Mesenchymal stem cell (in vitro differentiated cells and primary cell): ENCODE results near the gene VPS26A.

Experiments used
- DNase-seq: peaks from one replicate; pipeline ENCODE4 v3.0.0-alpha.2; 2013
- H2AFZ ChIP-seq: one replicate; pipeline ENCODE4 v1.6.1; 2013; ENCODE audit warnings: low read depth, mild to moderate bottlenecking, control low read depth, inconsistent platforms, low read length, moderate library complexity
- H2AK5ac ChIP-seq: 2 replicates; pipeline ENCODE4 v1.6.1; 2013; ENCODE audit warnings: low read length, moderate library complexity, mild to moderate bottlenecking, inconsistent platforms; ENCODE audit not compliant: severe bottlenecking
- H2BK120ac ChIP-seq: one replicate; pipeline ENCODE4 v1.6.1; 2013; ENCODE audit warnings: low read depth, mild to moderate bottlenecking, inconsistent platforms, low read length, moderate library complexity
- H2BK12ac ChIP-seq, 2 experiments: one replicate each; pipeline ENCODE4 v1.6.1; 2013; ENCODE audit warnings: inconsistent platforms in 2 of 2, low read length in 2 of 2, mild to moderate bottlenecking in 2 of 2, moderate library complexity in 2 of 2, control low read depth in 1 of 2
- H2BK15ac ChIP-seq: one replicate; pipeline ENCODE4 v1.6.1; 2013; ENCODE audit warnings: mild to moderate bottlenecking, low read depth, inconsistent platforms; ENCODE audit not compliant: poor library complexity, severe bottlenecking
- H2BK5ac ChIP-seq: 2 replicates; pipeline ENCODE4 v1.6.1; 2013; ENCODE audit warnings: low read depth, mild to moderate bottlenecking, low read length, control low read depth, inconsistent platforms; ENCODE audit not compliant: poor library complexity, severe bottlenecking
- H3K14ac ChIP-seq, 2 experiments: one replicate each; pipeline ENCODE4 v1.6.1; 2013; ENCODE audit warnings: inconsistent platforms in 2 of 2, low read length in 2 of 2, control low read depth in 1 of 2, mild to moderate bottlenecking in 1 of 2, moderate library complexity in 1 of 2
- H3K18ac ChIP-seq, 2 experiments: one replicate each; pipeline ENCODE4 v1.6.1; 2013; ENCODE audit warnings: inconsistent platforms in 2 of 2, low read length in 2 of 2, control low read depth in 1 of 2, low read depth in 1 of 2, mild to moderate bottlenecking in 1 of 2
- H3K23ac ChIP-seq, 2 experiments: one replicate each; pipeline ENCODE4 v1.6.1; 2013; ENCODE audit warnings: inconsistent platforms in 2 of 2, low read length in 2 of 2, mild to moderate bottlenecking in 2 of 2, moderate library complexity in 2 of 2, control low read depth in 1 of 2
- H3K27ac ChIP-seq: 2 replicates; pipeline ENCODE4 v1.5.1; 2013; ENCODE audit warnings: mild to moderate bottlenecking, moderate library complexity, low read length, control low read depth, inconsistent platforms; ENCODE audit not compliant: poor library complexity, severe bottlenecking
- H3K27me3 ChIP-seq, 2 experiments: 2 replicates each; pipeline versions ENCODE4 v1.6.1 to v1.7.0; 2013; ENCODE audit warnings: low read length in 2 of 2, mild to moderate bottlenecking in 2 of 2, moderate library complexity in 2 of 2, control low read depth in 1 of 2, inconsistent platforms in 1 of 2; ENCODE audit not compliant: control insufficient read depth in 1 of 2, insufficient read depth in 1 of 2
- H3K36me3 ChIP-seq, 2 experiments: 2 replicates each; pipeline versions ENCODE4 v1.6.1 to v1.7.0; 2013; ENCODE audit warnings: low read length in 2 of 2, control low read depth in 1 of 2, inconsistent platforms in 1 of 2, low read depth in 1 of 2, mild to moderate bottlenecking in 1 of 2; ENCODE audit not compliant: insufficient read depth in 2 of 2, control insufficient read depth in 1 of 2
- H3K4ac ChIP-seq, 2 experiments: one replicate each; pipeline ENCODE4 v1.6.1; 2013; ENCODE audit warnings: inconsistent platforms in 2 of 2, low read length in 2 of 2, mild to moderate bottlenecking in 2 of 2, moderate library complexity in 2 of 2, control low read depth in 1 of 2, low read depth in 1 of 2
- H3K4me1 ChIP-seq: 2 replicates; pipeline ENCODE4 v1.6.1; 2013; ENCODE audit warnings: low read depth, low read length, control low read depth; ENCODE audit not compliant: control insufficient read depth, insufficient read depth
- H3K4me2 ChIP-seq: 2 replicates; pipeline ENCODE4 v1.6.1; 2013; ENCODE audit warnings: low read length, mild to moderate bottlenecking, inconsistent platforms; ENCODE audit not compliant: poor library complexity, severe bottlenecking
- H3K4me3 ChIP-seq, 2 experiments: 2 replicates each; pipeline versions ENCODE4 v1.5.1 to v1.7.0; 2013; ENCODE audit warnings: low read length in 2 of 2, mild to moderate bottlenecking in 2 of 2, control low read depth in 1 of 2, low read depth in 1 of 2; ENCODE audit not compliant: insufficient read depth in 1 of 2
- H3K79me1 ChIP-seq: replicated peaks from 2 replicates; pipeline ENCODE4 v1.6.1; 2013; ENCODE audit warnings: mild to moderate bottlenecking, control low read depth, low read length, inconsistent platforms; ENCODE audit not compliant: poor library complexity, severe bottlenecking
- H3K9ac ChIP-seq: 2 replicates; pipeline ENCODE4 v1.7.0; 2013; ENCODE audit warnings: mild to moderate bottlenecking, low read length, moderate library complexity
- H3K9me3 ChIP-seq: 2 replicates; pipeline ENCODE4 v1.7.0; 2013; ENCODE audit warnings: mild to moderate bottlenecking, low read length; ENCODE audit not compliant: control insufficient read depth
- H4K8ac ChIP-seq: one replicate; pipeline ENCODE4 v1.6.1; 2013; ENCODE audit warnings: inconsistent platforms, mild to moderate bottlenecking, low read length, moderate library complexity
- H4K91ac ChIP-seq: one replicate; pipeline ENCODE4 v1.6.1; 2013; ENCODE audit warnings: mild to moderate bottlenecking, low read length, inconsistent platforms
- WGBS: methylation state at CpG from one replicate; pipeline ENCODE4 v1.1.7; 2013; ENCODE audit warnings: mixed read lengths; 5-methylcytosine and 5-hydroxymethylcytosine counted together

VPS26A gene

DNA sequence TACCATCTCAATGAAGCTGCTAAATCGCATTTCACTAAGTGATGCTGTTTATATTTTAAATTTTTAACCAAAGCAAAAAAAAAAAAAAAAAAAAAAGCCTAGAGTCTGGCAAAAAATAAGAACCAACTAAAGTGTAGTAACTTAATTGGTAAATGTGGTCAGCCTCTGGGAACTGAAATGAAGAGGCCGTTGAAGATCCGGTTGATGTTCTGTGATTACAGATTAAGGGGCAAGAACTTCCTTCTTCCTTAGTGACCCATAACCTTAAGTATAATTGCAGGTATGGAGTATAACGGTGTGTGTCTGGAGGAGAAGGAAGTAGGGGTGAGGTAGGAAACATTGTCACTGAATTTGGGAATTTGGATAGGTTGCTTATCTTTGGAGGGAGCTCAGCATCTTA is 43.8 kb upstream of the VPS26A start:
- no peaks in the 10 kb centered on the region for H3K79me1 ChIP-seq
- no peak overlapping the region for H4K91ac ChIP-seq
- no peaks in the 10 kb centered on the region for H3K4me1 ChIP-seq
- no peak overlapping the region for H4K8ac ChIP-seq
- H3K36me3 ChIP-seq: no peaks in the 10 kb centered on the region
- H3K9me3 ChIP-seq: no peaks in the 10 kb centered on the region
- no peak overlapping the region for H3K27ac ChIP-seq
- H2BK5ac ChIP-seq: no peak overlapping the region
- no peaks in the 10 kb centered on the region for H3K27me3 ChIP-seq
- no peak overlapping the region for H3K18ac ChIP-seq
- no peak overlapping the region for H2BK120ac ChIP-seq
- H2BK12ac ChIP-seq: no peak overlapping the region
- H3K4me3 ChIP-seq: no peak overlapping the region
- H3K4me2 ChIP-seq: no peak overlapping the region
- no peak overlapping the region for H2AFZ ChIP-seq
- no peak overlapping the region for H3K23ac ChIP-seq
- H3K9ac ChIP-seq: no peak overlapping the region
- H2BK15ac ChIP-seq: no peak overlapping the region
- H2AK5ac ChIP-seq: no peak overlapping the region
- WGBS: 87% methylated on average over 3 of the region's 4 CpGs
- H3K4ac ChIP-seq: no peak overlapping the region
- DNase-seq: no peak
- H3K14ac ChIP-seq: no peak overlapping the region

DNA sequence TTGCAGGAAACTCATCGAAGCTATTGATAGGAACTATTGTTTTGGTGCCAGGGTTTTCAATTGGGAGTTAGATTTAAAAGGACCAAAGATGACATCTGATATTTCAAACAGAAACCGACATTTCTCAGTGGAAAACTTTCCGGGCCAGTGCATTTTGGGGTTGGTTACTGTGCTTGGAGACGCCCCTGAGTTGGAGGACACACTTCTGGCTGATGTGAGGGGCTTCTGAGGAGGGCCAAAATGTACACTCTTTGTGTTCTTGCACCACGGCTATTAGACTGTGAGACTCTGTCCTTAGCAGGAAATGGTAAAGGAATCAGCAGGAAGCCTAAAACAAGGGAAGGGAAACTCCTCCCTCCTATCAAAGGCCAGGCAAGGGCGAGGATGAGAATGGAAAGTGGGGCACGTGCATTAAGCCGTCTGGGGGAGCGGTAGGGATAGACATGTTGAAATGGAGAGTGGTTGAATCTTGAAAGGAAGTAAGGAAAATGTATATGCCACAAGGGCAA is 37.9 kb upstream of the VPS26A start:
- Histone ChIP-seq H2BK12ac (no peak overlapping the region), H2BK5ac (no peak overlapping the region), H3K4ac (no peak overlapping the region), H2BK15ac (no peak overlapping the region), H4K91ac (no peak overlapping the region), H3K14ac (no peak overlapping the region), H3K23ac (no peak overlapping the region), H3K9me3 (no peaks in the 10 kb centered on the region), H3K9ac (peak overlapping the region; percentile 61), H2AK5ac (no peak overlapping the region), H2BK120ac (no peak overlapping the region), H3K79me1 (no peaks in the 10 kb centered on the region), H3K18ac (no peak overlapping the region), H3K4me3 (peak overlapping the region in 1 of 2 experiments; percentile 62), H3K4me2 (no peak overlapping the region), H2AFZ (no peak overlapping the region), H3K36me3 (no peaks in the 10 kb centered on the region), H4K8ac (no peak overlapping the region), H3K4me1 (peaks cover 4% of the 10 kb centered on the region), H3K27ac (no peak overlapping the region), H3K27me3 (no peaks in the 10 kb centered on the region)
- DNase-seq: no peak
- 68% methylated on average over 9 of the region's 9 CpGs for WGBS

DNA sequence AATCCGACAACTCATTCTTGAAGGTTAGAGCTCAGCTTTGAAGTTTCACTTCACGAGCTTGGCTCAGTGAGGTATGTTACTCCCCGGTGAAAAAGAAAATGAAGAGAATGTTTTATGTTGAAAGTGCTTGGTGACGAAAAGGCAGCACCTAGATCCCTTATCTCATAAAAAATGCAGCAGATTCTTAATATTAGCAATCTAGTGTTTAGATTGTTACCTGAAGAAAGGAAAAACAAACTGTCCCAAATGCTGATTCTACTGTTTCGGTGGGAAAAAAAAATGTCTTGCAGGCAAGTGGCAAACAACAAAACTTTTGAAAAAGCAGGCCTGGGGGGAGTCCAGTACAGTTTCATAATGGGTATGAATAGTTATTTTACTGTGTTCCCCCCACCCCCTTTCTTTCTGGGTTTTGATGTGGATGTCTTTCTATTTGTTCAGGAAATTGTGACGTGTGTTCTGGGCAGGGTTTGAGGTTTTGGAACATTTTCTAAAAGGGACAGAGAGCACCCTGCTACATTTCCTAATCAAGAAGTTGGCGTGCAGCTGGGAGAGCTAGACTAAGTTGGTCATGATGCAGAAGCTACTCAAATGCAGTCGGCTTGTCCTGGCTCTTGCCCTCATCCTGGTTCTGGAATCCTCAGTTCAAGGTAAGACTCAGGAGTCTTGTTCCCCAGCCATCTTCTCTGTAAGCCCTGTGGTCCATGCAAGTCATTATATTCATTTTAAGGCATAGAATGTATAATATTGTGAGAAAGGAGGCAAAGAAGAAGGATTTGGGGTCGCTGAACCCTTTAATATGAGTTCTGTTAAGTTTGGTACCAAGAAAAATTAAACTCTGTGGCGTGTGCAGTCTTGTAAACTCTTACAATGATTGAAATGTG is 36.1 kb upstream of the VPS26A start, which contains the start of gene SRGN:
Gene SRGN, plus strand, starts transcription at position 514 of the 881 bp plus-strand sequence. Its CDS starts 55 bp downstream, at position 569.
- H4K8ac ChIP-seq: no peak within 1 kb of the TSS
- no peak within 1 kb of the TSS for H2BK12ac ChIP-seq
- H3K18ac ChIP-seq: no peak within 1 kb of the TSS
- no peaks in the 10 kb centered on the region for H3K9me3 ChIP-seq
- peaks cover 4% of the 10 kb centered on the region for H3K4me1 ChIP-seq
- 85% methylated on average over 8 of the region's 10 CpGs for WGBS
- H3K27me3 ChIP-seq: no peaks in the 10 kb centered on the region
- H3K79me1 ChIP-seq: no peaks in the 10 kb centered on the region
- H2AK5ac ChIP-seq: no peak within 1 kb of the TSS
- no peak within 1 kb of the TSS for H3K4ac ChIP-seq
- DNase-seq: no peak
- no peak within 1 kb of the TSS for H3K14ac ChIP-seq
- no peak within 1 kb of the TSS for H2BK5ac ChIP-seq
- no peak within 1 kb of the TSS for H2BK120ac ChIP-seq
- no peaks in the 10 kb centered on the region for H3K36me3 ChIP-seq
- no peak within 1 kb of the TSS for H2BK15ac ChIP-seq
- peak within 1 kb of the TSS; percentile 71 for H3K27ac ChIP-seq
- H4K91ac ChIP-seq: no peak within 1 kb of the TSS
- peak within 1 kb of the TSS; percentile 63 for H3K4me2 ChIP-seq
- H3K4me3 ChIP-seq: peak within 1 kb of the TSS; percentile 46 to 74
- H3K9ac ChIP-seq: peak within 1 kb of the TSS; percentile 77
- H2AFZ ChIP-seq: no peak within 1 kb of the TSS
- H3K23ac ChIP-seq: no peak within 1 kb of the TSS

DNA sequence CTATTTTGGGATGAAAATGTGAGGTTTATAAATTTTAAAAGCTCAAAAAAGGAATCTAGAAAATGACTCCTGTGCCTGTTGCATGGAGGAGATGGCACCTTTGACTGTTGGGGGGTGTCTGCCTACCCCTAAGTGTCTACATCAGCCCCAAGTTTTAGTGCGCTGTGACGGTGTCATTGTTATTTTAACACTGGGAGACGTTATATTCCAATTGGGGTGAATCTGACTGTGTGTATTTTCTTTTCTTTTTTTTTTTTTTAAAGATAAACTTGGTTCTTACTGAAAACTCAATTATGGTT is 35.6 kb upstream of the VPS26A start:
- DNase-seq: no peak
- no CpG with 5 or more reads among the region's 3 CpGs for WGBS
- H3K4me3 ChIP-seq: peak overlapping the region; percentile 46 to 74
- no peak overlapping the region for H2BK12ac ChIP-seq
- peaks cover 6% of the 10 kb centered on the region for H3K4me1 ChIP-seq
- H3K18ac ChIP-seq: no peak overlapping the region
- no peak overlapping the region for H2AK5ac ChIP-seq
- H4K91ac ChIP-seq: no peak overlapping the region
- no peak overlapping the region for H4K8ac ChIP-seq
- H3K36me3 ChIP-seq: no peaks in the 10 kb centered on the region
- no peak overlapping the region for H3K14ac ChIP-seq
- no peak overlapping the region for H3K23ac ChIP-seq
- no peak overlapping the region for H2AFZ ChIP-seq
- no peak overlapping the region for H2BK120ac ChIP-seq
- no peaks in the 10 kb centered on the region for H3K27me3 ChIP-seq
- H3K9me3 ChIP-seq: no peaks in the 10 kb centered on the region
- peak overlapping the region; percentile 56 for H3K9ac ChIP-seq
- peak overlapping the region; percentile 71 for H3K27ac ChIP-seq
- no peaks in the 10 kb centered on the region for H3K79me1 ChIP-seq
- no peak overlapping the region for H2BK5ac ChIP-seq
- H3K4ac ChIP-seq: no peak overlapping the region
- H3K4me2 ChIP-seq: peak overlapping the region; percentile 63
- no peak overlapping the region for H2BK15ac ChIP-seq
